GM12891 (cell line): ENCODE data around the gene PMPCA.
A peak's percentile ranks its signal among the peaks of the same experiment; 100 is the strongest.
"Not testable (repeated sequence)": the region's sequence is repeated elsewhere in the genome, so short reads cannot be mapped to it uniquely, and the experiment has no call there.

Experiments used
- DNase-seq: peaks from one replicate; pipeline ENCODE4 v3.0.0; 2011; ENCODE audit warnings: low spot score; ENCODE audit not compliant: insufficient read length
- FAIRE-seq: peaks from 2 replicates; lab custom pipeline; 2011; peaks lifted over from hg19 to GRCh38; lab: Jason Lieb, UNC
- PAX5 ChIP-seq: IDR thresholded peaks from 2 replicates; pipeline ENCODE4 v1.6.1; 2011; ENCODE audit warnings: low read length, moderate library complexity, mild to moderate bottlenecking; ENCODE audit not compliant: insufficient read depth, severe bottlenecking
- POLR2A ChIP-seq: IDR thresholded peaks from 2 replicates; pipeline ENCODE4 v1.6.1; 2011; ENCODE audit warnings: low read depth, low read length, control low read depth
- POLR2AphosphoS5 ChIP-seq: IDR thresholded peaks from 2 replicates; pipeline ENCODE4 v1.6.1; 2011; ENCODE audit warnings: low read depth, low read length, control low read depth
- POU2F2 ChIP-seq: IDR thresholded peaks from 2 replicates; pipeline ENCODE4 v1.6.1; 2011; ENCODE audit warnings: low read depth, mild to moderate bottlenecking, control low read depth, low read length, moderate library complexity
- SPI1 ChIP-seq: IDR thresholded peaks from 2 replicates; pipeline ENCODE4 v1.6.1; 2011; ENCODE audit warnings: low read depth, low read length, control low read depth
- TAF1 ChIP-seq: IDR thresholded peaks from 2 replicates; pipeline ENCODE4 v1.6.1; 2011; ENCODE audit warnings: low read depth, low read length, control low read depth

The PMPCA gene

GRCh38 chr9:136400038-136400834 lies 10.2 kb upstream of the PMPCA start, which contains the start of gene SNAPC4:
Gene SNAPC4, minus strand, starts transcription at chr9:136400170. Its CDS starts 1,742 bp downstream, at chr9:136398428.
- peak; percentile 99 for FAIRE-seq
- DNase-seq, result peak; percentile 99
- TF ChIP-seq POU2F2 (no peak), POLR2A (0 out of 2 replicates have a peak, but pooled peaks have one; percentile 57), SPI1 (no peak), POLR2AphosphoS5 (peak; percentile 72), TAF1 (peak; percentile 82), PAX5 (no peak)

- TF ChIP-seq POLR2A, result no peak
- no peak for TF ChIP-seq TAF1
- TF ChIP-seq SPI1, result no peak
- DNase-seq, result no peak
- no peak for FAIRE-seq
Observed at GRCh38 chr9:136401173-136401922, 9.1 kb upstream of the PMPCA start.

- no peak for FAIRE-seq
- TF ChIP-seq POLR2A (0 out of 2 replicates have a peak, but pooled peaks have one; percentile 4), POU2F2 (no peak)
- DNase-seq, result no peak
Observed at GRCh38 chr9:136402067-136402466, 8.4 kb upstream of the PMPCA start.

- DNase-seq (peak; percentile 66), FAIRE-seq (peak; percentile 93)
- TF ChIP-seq PAX5 (no peak), TAF1 (no peak), POU2F2 (peak; percentile 75; the same call in 1 of the 2 replicates), SPI1 (no peak), POLR2AphosphoS5 (no peak; the same call in none of the 2 replicates), POLR2A (no peak)
Observed at GRCh38 chr9:136403538-136403914, 6.9 kb upstream of the PMPCA start.

GRCh38 chr9:136403915-136404800 lies 6.3 kb upstream of the PMPCA start:
- no peak for DNase-seq
- peak; percentile 62 for FAIRE-seq
- TF ChIP-seq PAX5, result no peak
- TF ChIP-seq TAF1, result no peak
- TF ChIP-seq SPI1, result 0 out of 2 replicates have a peak, but pooled peaks have one; percentile 6
- 0 out of 2 replicates have a peak, but pooled peaks have one; percentile 17 for TF ChIP-seq POU2F2
- no peak for TF ChIP-seq POLR2A
- TF ChIP-seq POLR2AphosphoS5, result no peak; the same call in 1 of the 2 replicates

- no peak for TF ChIP-seq POLR2AphosphoS5
- no peak for TF ChIP-seq TAF1
- TF ChIP-seq POLR2A, result no peak
- TF ChIP-seq POU2F2, result no peak
- TF ChIP-seq PAX5, result no peak
- no peak for TF ChIP-seq SPI1
- FAIRE-seq, result peak; percentile 66
- no peak for DNase-seq
Observed at GRCh38 chr9:136404801-136405136, 5.7 kb upstream of the PMPCA start.

- TF ChIP-seq TAF1, result no peak
- no peak for TF ChIP-seq POLR2A
- TF ChIP-seq PAX5, result no peak
- TF ChIP-seq POLR2AphosphoS5, result no peak
- DNase-seq (no peak), FAIRE-seq (no peak)
Observed at GRCh38 chr9:136405481-136405880, 5.0 kb upstream of the PMPCA start.

GRCh38 chr9:136405904-136406303 lies 4.6 kb upstream of the PMPCA start:
- FAIRE-seq, DNase-seq: not testable (repeated sequence)

- DNase-seq, FAIRE-seq: not testable (repeated sequence)
Observed at GRCh38 chr9:136407061-136407460, 3.4 kb upstream of the PMPCA start.

- peak; percentile 66 for FAIRE-seq
- DNase-seq, result no peak
- TF ChIP-seq POU2F2 (no peak), SPI1 (no peak), POLR2AphosphoS5 (no peak), PAX5 (no peak), POLR2A (no peak), TAF1 (no peak)
Observed at GRCh38 chr9:136407911-136408310, 2.5 kb upstream of the PMPCA start.
